CD4-positive, CD25-positive, alpha-beta regulatory T cell (primary cell): ENCODE measurements around the gene MYMX. TPM values are rescaled to one million over a fixed set of nuclear protein-coding genes. Genes with fewer than 3 reads are reported as not detected.

Source experiments
- ATAC-seq, 2 donors: fragments of 150-1000 bp; cut with Tn5 transposase; one replicate each; pipeline ENCODE4 v1.10.0; 2021; ENCODE audit warnings: low read depth in 2 of 2, moderate number of reproducible peaks in 2 of 2, moderate library complexity in 1 of 2
- DNase-seq, 3 donors: peaks; one replicate each; pipeline versions ENCODE4 v3.0.0 to v3.0.0-alpha.2; 2012 to 2022; ENCODE audit warnings: mixed read lengths in 1 of 3
- H3K27ac ChIP-seq: one replicate; pipeline ENCODE4 v1.7.0; 2013; ENCODE audit warnings: mild to moderate bottlenecking, low read length; ENCODE audit not compliant: insufficient read depth, poor library complexity, severe bottlenecking
- H3K27me3 ChIP-seq: one replicate; pipeline ENCODE4 v1.7.0; 2013; ENCODE audit warnings: low read length; ENCODE audit not compliant: control insufficient read depth, insufficient read depth
- H3K36me3 ChIP-seq: one replicate; pipeline ENCODE4 v1.7.0; 2013; ENCODE audit warnings: mild to moderate bottlenecking, low read length, moderate library complexity; ENCODE audit not compliant: control insufficient read depth, insufficient read depth
- H3K4me1 ChIP-seq: 2 replicates; pipeline ENCODE4 v1.7.0; 2013; ENCODE audit warnings: mild to moderate bottlenecking, low read length; ENCODE audit not compliant: insufficient read depth, control insufficient read depth, poor library complexity, severe bottlenecking
- H3K4me3 ChIP-seq: one replicate; pipeline ENCODE4 v1.7.0; 2013; ENCODE audit warnings: low read depth, mild to moderate bottlenecking, low read length, moderate library complexity
- H3K9me3 ChIP-seq, 2 experiments: 1 replicate in 1 of 2; 2 replicates in 1 of 2; pipeline ENCODE4 v1.7.0; 2013; ENCODE audit warnings: low read length in 2 of 2, mild to moderate bottlenecking in 1 of 2, moderate library complexity in 1 of 2; ENCODE audit not compliant: control insufficient read depth in 2 of 2
- H3K27ac Mint-ChIP-seq, 3 donors: one replicate each; pipeline ENCODE4 v1.8.0; 2020 to 2022; ENCODE audit warnings: mild to moderate bottlenecking in 3 of 3, mixed read lengths in 3 of 3, moderate library complexity in 2 of 3
- H3K27me3 Mint-ChIP-seq: one replicate; pipeline ENCODE4 v1.8.0; 2022; ENCODE audit warnings: mild to moderate bottlenecking, mixed read lengths
- H3K36me3 Mint-ChIP-seq: one replicate; pipeline ENCODE4 v1.8.0; 2020; ENCODE audit warnings: mixed read lengths
- H3K4me1 Mint-ChIP-seq, 4 donors: one replicate each; pipeline ENCODE4 v1.8.0; 2020 to 2022; ENCODE audit warnings: mixed read lengths in 4 of 4, mild to moderate bottlenecking in 1 of 4
- H3K4me3 Mint-ChIP-seq, 4 donors: one replicate each; pipeline ENCODE4 v1.8.0; 2020 to 2022; ENCODE audit warnings: mild to moderate bottlenecking in 4 of 4, mixed read lengths in 4 of 4, moderate library complexity in 3 of 4
- H3K9me3 Mint-ChIP-seq, 7 donors: one replicate each; pipeline ENCODE4 v1.8.0; 2020 to 2022; ENCODE audit warnings: mixed read lengths in 7 of 7, mild to moderate bottlenecking in 3 of 7, moderate library complexity in 2 of 7
- polyA plus RNA-seq, 4 donors: library from polyadenylated mRNA; unstranded; fragments of 300-500 nt; fragmentation: Illumina TruSeq; gene quantifications; one replicate each; pipeline ENCODE4 v1.2.3, GENCODE V29; 2021
- total RNA-seq: library from RNA; stranded (reverse); gene quantifications from one replicate; pipeline ENCODE4 v1.2.3, GENCODE V29; 2022

The MYMX gene
- total and polyA plus RNA-seq, 5 donors from 2014 or later, result not detected

GRCh38 chr6:44217332-44218143 is 812 bp downstream of the MYMX start:
- Histone ChIP-seq H3K4me3 (no peak overlapping the region), H3K4me1 (peaks cover 16% of the 10 kb centered on the region), H3K27ac (no peak overlapping the region), H3K36me3 (no peaks in the 10 kb centered on the region), H3K9me3 (no peaks in the 10 kb centered on the region), H3K27me3 (no peaks in the 10 kb centered on the region)
- Mint-ChIP-seq H3K4me3 (peak overlapping the region in 1 of 4 donors; percentile 67), H3K36me3 (no peaks in the 10 kb centered on the region), H3K9me3 (peaks cover 0 to 2% (median 0%) of the 10 kb centered on the region in 7 donors), H3K4me1 (peaks cover 0 to 23% (median 7%) of the 10 kb centered on the region in 4 donors), H3K27me3 (peaks cover 7% of the 10 kb centered on the region), H3K27ac (no peak overlapping the region)
- DNase-seq (no peak), ATAC-seq (no peak)

- Mint-ChIP-seq H3K27me3 (peaks cover 13% of the 10 kb centered on the region), H3K4me1 (peaks cover 0 to 34% (median 10%) of the 10 kb centered on the region in 4 donors), H3K9me3 (peaks cover 0 to 3% (median 0%) of the 10 kb centered on the region in 7 donors), H3K4me3 (peak overlapping the region in 1 of 4 donors; percentile 47), H3K27ac (no peak overlapping the region), H3K36me3 (no peaks in the 10 kb centered on the region)
- peak in 1 of 3 donors; percentile 18 for DNase-seq
- H3K27ac ChIP-seq, result no peak overlapping the region
- no peaks in the 10 kb centered on the region for H3K36me3 ChIP-seq
- no peak overlapping the region for H3K4me3 ChIP-seq
- no peak for ATAC-seq
- H3K4me1 ChIP-seq, result peaks cover 30% of the 10 kb centered on the region
- no peaks in the 10 kb centered on the region for H3K27me3 ChIP-seq
- H3K9me3 ChIP-seq, result no peaks in the 10 kb centered on the region
These were observed 2.5 kb downstream of the MYMX start for GRCh38 chr6:44219053-44219814.

- H3K4me3 Mint-ChIP-seq, result peak overlapping the region in 2 of 4 donors; percentile 41 to 43
- Histone ChIP-seq H3K4me3 (no peak overlapping the region), H3K9me3 (no peaks in the 10 kb centered on the region), H3K27ac (no peak overlapping the region), H3K36me3 (no peaks in the 10 kb centered on the region), H3K27me3 (no peaks in the 10 kb centered on the region), H3K4me1 (peaks cover 32% of the 10 kb centered on the region)
- DNase-seq (no peak), ATAC-seq (no peak)
- H3K27me3 Mint-ChIP-seq, result peaks cover 13% of the 10 kb centered on the region
- H3K9me3 Mint-ChIP-seq, result peaks cover 0 to 3% (median 0%) of the 10 kb centered on the region in 7 donors
- peaks cover 0 to 40% (median 12%) of the 10 kb centered on the region in 4 donors for H3K4me1 Mint-ChIP-seq
- H3K27ac Mint-ChIP-seq, result no peak overlapping the region
- no peaks in the 10 kb centered on the region for H3K36me3 Mint-ChIP-seq
These were observed 3.4 kb downstream of the MYMX start for GRCh38 chr6:44219815-44220784.

GRCh38 chr6:44220913-44221290 is 4.2 kb downstream of the MYMX start:
- H3K9me3 Mint-ChIP-seq, result peaks cover 0 to 3% (median 0%) of the 10 kb centered on the region in 7 donors
- Histone ChIP-seq H3K4me1 (peaks cover 32% of the 10 kb centered on the region), H3K36me3 (no peaks in the 10 kb centered on the region), H3K27me3 (no peaks in the 10 kb centered on the region), H3K27ac (no peak overlapping the region), H3K9me3 (no peaks in the 10 kb centered on the region), H3K4me3 (no peak overlapping the region)
- DNase-seq, result no peak
- H3K4me1 Mint-ChIP-seq, result peaks cover 0 to 40% (median 12%) of the 10 kb centered on the region in 4 donors
- H3K36me3 Mint-ChIP-seq, result no peaks in the 10 kb centered on the region
- peaks cover 13% of the 10 kb centered on the region for H3K27me3 Mint-ChIP-seq
- peak overlapping the region in 1 of 3 donors; percentile 77 for H3K27ac Mint-ChIP-seq
- ATAC-seq, result no peak
- peak overlapping the region in 3 of 4 donors; percentile 14 to 79 (median 17) for H3K4me3 Mint-ChIP-seq

GRCh38 chr6:44221291-44221960 is 4.7 kb downstream of the MYMX start:
- Mint-ChIP-seq H3K27ac (peak overlapping the region in 2 of 3 donors; percentile 56 to 77), H3K4me1 (peaks cover 0 to 40% (median 12%) of the 10 kb centered on the region in 4 donors), H3K36me3 (no peaks in the 10 kb centered on the region), H3K9me3 (peaks cover 0 to 3% (median 0%) of the 10 kb centered on the region in 7 donors), H3K4me3 (peak overlapping the region; percentile 22 to 87 (median 72)), H3K27me3 (peaks cover 13% of the 10 kb centered on the region)
- H3K9me3 ChIP-seq, result no peaks in the 10 kb centered on the region
- H3K4me1 ChIP-seq, result peaks cover 32% of the 10 kb centered on the region
- H3K36me3 ChIP-seq, result no peaks in the 10 kb centered on the region
- no peaks in the 10 kb centered on the region for H3K27me3 ChIP-seq
- no peak overlapping the region for H3K27ac ChIP-seq
- DNase-seq (peak; percentile 59 to 86 (median 69)), ATAC-seq (peak; percentile 60 to 65)
- no peak overlapping the region for H3K4me3 ChIP-seq

- Mint-ChIP-seq H3K9me3 (peaks cover 0 to 1% (median 0%) of the 10 kb centered on the region in 7 donors), H3K4me1 (peaks cover 0 to 40% (median 12%) of the 10 kb centered on the region in 4 donors), H3K36me3 (no peaks in the 10 kb centered on the region), H3K27me3 (peaks cover 8% of the 10 kb centered on the region), H3K27ac (peak overlapping the region in 2 of 3 donors; percentile 56 to 77), H3K4me3 (peak overlapping the region; percentile 22 to 87 (median 72))
- Histone ChIP-seq H3K27ac (no peak overlapping the region), H3K4me3 (no peak overlapping the region), H3K36me3 (no peaks in the 10 kb centered on the region), H3K9me3 (no peaks in the 10 kb centered on the region), H3K27me3 (no peaks in the 10 kb centered on the region), H3K4me1 (peaks cover 32% of the 10 kb centered on the region)
- DNase-seq, result no peak
- no peak for ATAC-seq
These were observed 5.2 kb downstream of the MYMX start for GRCh38 chr6:44221961-44222335.
